Stimulated activated CD4-positive, alpha-beta T cell treated with anti-CD3 and anti-CD28 coated beads, Interleukin-1b, Interleukin-23, amount 100 ng/mL, for 48 hours (primary cell): Measurements from ENCODE around the gene CLSTN2.

ENCODE experiments used
- DNase-seq: peaks from one replicate; pipeline ENCODE4 v3.0.0-alpha.2; 2020

Gene CLSTN2

GRCh38 chr3:140246578-140246977 is 311.6 kb downstream of the CLSTN2 start:
- no peak for DNase-seq

GRCh38 chr3:140247775-140248174 is 312.8 kb downstream of the CLSTN2 start:
- DNase-seq, result no peak

- no peak for DNase-seq
These were observed 314.2 kb downstream of the CLSTN2 start for GRCh38 chr3:140249188-140249587.

- DNase-seq, result no peak
These were observed 315.2 kb downstream of the CLSTN2 start for GRCh38 chr3:140250010-140250855.

DNA sequence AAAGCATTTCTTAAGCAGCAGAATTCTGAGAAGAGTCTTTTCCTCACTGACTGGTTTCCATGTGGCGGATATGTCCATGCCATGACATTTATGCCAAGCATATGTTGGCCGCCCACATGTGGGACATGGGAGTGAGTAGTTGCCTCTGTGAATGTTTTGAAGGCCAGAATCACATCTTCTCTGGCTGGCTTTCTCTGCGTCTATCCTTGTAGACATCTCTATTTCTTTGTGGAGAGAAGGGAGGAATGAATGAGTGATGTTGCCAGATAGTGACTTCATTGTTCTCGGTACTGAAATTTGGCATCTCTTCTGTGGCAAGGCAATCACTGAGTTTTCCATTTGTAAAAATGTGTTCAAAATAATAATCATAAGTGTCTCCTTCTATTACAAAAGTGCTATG is 316.0 kb downstream of the CLSTN2 start:
- no peak for DNase-seq

GRCh38 chr3:140251678-140252077 is 316.7 kb downstream of the CLSTN2 start:
- DNase-seq, result no peak

GRCh38 chr3:140252812-140253656 is 318.0 kb downstream of the CLSTN2 start:
- DNase-seq, result no peak

GRCh38 chr3:140258222-140258724 is 323.3 kb downstream of the CLSTN2 start:
- DNase-seq, result no peak

DNA sequence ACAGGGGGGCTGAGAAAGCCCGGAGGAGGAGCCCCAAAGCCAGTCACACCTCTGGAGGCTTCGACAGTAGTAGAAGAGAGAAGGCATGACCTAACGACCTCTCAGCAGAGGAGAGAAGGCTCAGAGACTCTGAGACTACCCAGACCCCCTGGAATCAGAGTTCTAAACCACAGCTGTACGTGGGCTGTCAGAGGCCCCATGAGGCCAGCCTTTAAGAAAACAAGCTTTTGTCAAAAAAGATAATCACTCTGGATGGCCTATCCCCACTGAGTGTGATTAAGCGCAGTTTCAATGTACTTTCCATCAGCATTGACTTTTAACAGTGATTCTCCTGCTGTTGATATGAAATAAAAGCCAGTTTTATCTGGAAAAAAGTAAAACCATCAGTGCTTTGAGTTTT is 330.3 kb downstream of the CLSTN2 start:
- no peak for DNase-seq

- DNase-seq, result no peak
These were observed 333.1 kb downstream of the CLSTN2 start for GRCh38 chr3:140268103-140268502.

- DNase-seq, result no peak
These were observed 333.6 kb downstream of the CLSTN2 start for GRCh38 chr3:140268610-140269009.

DNA sequence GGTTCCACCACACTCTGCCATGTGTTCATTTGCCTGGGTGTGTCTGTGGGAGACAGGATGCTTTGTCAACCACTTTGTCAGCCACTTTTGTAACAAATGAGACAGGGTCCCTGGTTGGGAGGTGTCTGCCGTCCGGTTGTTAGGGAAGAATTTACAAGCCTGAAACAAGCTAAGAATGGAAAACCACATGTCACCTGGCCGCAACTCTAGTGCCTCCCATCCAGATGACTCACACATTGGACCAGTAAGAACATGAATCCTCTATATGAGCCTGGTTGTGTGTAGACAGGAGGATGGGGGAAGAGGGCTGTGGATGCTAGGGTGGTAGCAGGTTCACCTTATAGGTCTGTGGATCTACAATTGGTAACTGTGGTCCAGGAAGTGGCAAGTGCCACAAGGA is 335.3 kb downstream of the CLSTN2 start:
- no peak for DNase-seq

- DNase-seq, result no peak
These were observed 338.7 kb downstream of the CLSTN2 start for GRCh38 chr3:140273542-140274195.

GRCh38 chr3:140274429-140274828 is 339.4 kb downstream of the CLSTN2 start:
- no peak for DNase-seq

DNA sequence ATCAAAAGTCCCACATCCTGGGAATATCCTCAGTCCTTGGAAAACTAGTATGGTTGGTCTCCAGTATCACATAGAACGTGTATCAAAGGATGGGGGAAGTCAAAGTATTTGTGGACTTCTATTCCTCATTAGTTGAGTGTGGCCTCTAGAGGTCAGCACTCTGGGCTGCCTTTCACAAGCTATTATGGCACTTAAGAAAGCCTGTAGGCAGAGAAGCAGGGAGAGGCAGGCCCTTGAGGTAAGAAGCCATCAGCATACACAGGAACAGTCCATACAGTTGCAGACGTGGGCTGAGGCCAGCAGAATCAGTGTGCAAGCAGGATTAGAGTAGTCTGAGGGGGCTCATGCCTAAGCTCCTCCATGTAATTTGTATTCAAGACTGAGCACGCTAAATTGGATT is 341.7 kb downstream of the CLSTN2 start:
- DNase-seq, result no peak

- no peak for DNase-seq
These were observed 342.9 kb downstream of the CLSTN2 start for GRCh38 chr3:140277886-140278285.

GRCh38 chr3:140284372-140284771 is 349.4 kb downstream of the CLSTN2 start:
- DNase-seq, result no peak

GRCh38 chr3:140285380-140285779 is 350.4 kb downstream of the CLSTN2 start:
- DNase-seq, result no peak

DNA sequence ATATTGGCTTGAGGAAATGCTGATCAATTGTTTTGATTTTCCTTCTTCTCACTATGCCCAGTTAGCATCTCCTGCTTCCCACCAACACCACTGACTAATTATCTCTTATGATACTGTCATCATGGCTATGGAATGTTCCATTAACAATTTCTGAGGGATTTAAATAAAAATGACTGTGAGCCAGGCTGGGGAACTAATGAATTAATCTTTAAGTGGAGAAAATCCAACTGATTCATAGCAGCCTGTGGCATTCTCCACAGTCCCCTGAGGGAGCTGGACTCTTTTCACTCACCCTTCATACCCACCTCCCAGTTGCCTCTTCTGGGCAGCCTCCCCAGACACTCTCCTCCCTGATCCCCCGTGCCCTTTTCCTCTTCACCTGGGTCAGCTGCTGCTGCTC is 353.6 kb downstream of the CLSTN2 start:
- DNase-seq, result no peak

DNA sequence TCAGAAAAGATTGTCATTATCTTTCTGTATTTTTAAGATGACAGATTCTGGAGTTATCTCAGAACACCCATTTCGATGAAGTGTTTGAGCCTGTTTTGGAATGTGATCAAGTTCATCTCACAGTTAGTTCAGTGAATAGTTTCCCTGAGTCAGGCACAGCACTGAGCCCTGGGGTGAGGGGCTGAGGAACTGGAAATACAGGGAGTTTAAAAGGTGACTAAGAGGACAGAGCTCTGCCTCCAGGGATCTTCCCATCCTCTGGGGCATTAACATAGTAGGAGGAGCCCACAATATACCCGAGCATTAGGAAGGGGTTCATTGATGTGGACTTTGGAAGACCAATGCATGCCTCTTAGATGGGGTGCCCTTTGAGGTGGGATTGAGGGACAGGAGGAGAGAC is 355.1 kb downstream of the CLSTN2 start:
- DNase-seq, result no peak

DNA sequence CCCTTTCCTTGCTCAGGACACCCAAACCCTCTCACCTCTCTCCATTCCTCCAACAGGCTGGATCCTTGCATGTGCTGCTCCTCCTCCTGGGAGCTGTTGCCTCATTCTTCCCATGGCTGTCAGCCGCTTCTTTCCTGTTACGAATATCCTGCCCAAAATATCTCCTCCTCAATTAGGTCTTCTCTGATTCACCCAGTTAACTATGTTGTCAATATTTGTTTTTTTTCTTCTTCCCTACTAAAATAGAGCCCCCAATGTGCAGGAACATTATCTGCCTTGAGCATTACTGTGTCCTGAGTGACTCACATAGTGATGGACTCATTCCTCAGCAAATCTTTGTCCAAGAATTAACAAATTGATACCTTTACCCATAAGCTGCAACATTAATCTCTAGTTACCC is 357.2 kb downstream of the CLSTN2 start:
- no peak for DNase-seq

DNA sequence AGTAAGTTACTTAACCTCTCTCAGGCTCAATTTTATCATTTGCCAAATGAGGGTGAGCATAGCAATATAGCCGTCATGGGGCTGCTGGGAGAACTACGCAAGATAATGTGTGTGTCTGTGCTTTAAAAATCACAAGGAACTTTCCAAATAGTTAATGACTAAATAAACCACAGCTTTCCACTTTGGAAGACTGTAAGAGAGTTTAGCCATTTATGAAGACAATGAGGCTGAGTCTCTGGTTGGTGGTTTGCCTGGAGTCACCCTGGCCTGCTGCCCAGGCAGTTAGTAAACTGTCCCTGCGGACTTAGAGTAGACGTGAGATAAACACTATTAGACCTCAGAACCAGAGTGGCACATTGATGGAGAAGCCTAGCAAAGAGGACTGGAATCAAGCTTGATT is 357.7 kb downstream of the CLSTN2 start:
- DNase-seq, result no peak

- no peak for DNase-seq
These were observed 359.1 kb downstream of the CLSTN2 start for GRCh38 chr3:140294058-140294457.
